Thyroid gland (tissue), 4 donors: ENCODE measurements around the gene OR52N1.

ENCODE experiments used
- POLR2A ChIP-seq, 2 donors: fragments of 450-650 bp; IDR thresholded peaks; one replicate each; pipeline ENCODE4 v1.6.1; 2017; ENCODE audit warnings: antibody characterized with exemption in 2 of 2, mild to moderate bottlenecking in 2 of 2, moderate library complexity in 1 of 2
- TF ChIP-seq, protein P1 (sequence below), 6 experiments: fragments of 200-600 bp in 3 of 6; fragments of 450-650 bp in 3 of 6; sonication (generic) in 3 of 6; IDR thresholded peaks; one replicate each; pipeline ENCODE4 v1.5.1; 2016 to 2019; ENCODE audit warnings: antibody characterized with exemption in 6 of 6, mild to moderate bottlenecking in 2 of 6, inconsistent platforms in 1 of 6, moderate library complexity in 1 of 6

- TF ChIP-seq, protein P1, sequence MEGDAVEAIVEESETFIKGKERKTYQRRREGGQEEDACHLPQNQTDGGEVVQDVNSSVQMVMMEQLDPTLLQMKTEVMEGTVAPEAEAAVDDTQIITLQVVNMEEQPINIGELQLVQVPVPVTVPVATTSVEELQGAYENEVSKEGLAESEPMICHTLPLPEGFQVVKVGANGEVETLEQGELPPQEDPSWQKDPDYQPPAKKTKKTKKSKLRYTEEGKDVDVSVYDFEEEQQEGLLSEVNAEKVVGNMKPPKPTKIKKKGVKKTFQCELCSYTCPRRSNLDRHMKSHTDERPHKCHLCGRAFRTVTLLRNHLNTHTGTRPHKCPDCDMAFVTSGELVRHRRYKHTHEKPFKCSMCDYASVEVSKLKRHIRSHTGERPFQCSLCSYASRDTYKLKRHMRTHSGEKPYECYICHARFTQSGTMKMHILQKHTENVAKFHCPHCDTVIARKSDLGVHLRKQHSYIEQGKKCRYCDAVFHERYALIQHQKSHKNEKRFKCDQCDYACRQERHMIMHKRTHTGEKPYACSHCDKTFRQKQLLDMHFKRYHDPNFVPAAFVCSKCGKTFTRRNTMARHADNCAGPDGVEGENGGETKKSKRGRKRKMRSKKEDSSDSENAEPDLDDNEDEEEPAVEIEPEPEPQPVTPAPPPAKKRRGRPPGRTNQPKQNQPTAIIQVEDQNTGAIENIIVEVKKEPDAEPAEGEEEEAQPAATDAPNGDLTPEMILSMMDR (IDR thresholded peaks at IDR 0.05): no peak
- TF ChIP-seq POLR2A (IDR thresholded peaks at IDR 0.05): no peak
Observed at GRCh38 chr11:5815534-5815933, 24.5 kb upstream of the OR52N1 start.
